IMR-90 (cell line): ENCODE measurements around the gene KCTD11.

Experiments
- CHD1 ChIP-seq: IDR thresholded peaks from 2 replicates; pipeline ENCODE4 v1.6.1; 2012; ENCODE audit warnings: low read depth, low read length, improper control_type of control experiment
- POLR2A ChIP-seq: IDR thresholded peaks from 2 replicates; pipeline ENCODE4 v1.6.1; 2012; ENCODE audit warnings: mild to moderate bottlenecking, low read depth, low read length
- RFX5 ChIP-seq: IDR thresholded peaks from 2 replicates; pipeline ENCODE4 v1.8.0; 2012; ENCODE audit warnings: low read depth, mild to moderate bottlenecking, low read length, moderate library complexity
- SMC3 ChIP-seq: fragments of 150-350 bp; IDR thresholded peaks from 2 replicates; pipeline ENCODE4 v1.6.1; 2016; ENCODE audit warnings: low read depth, mild to moderate bottlenecking, antibody characterized with exemption, low read length, moderate library complexity
- TF ChIP-seq, protein P1 (sequence below): conservative IDR thresholded peaks from 2 replicates; pipeline ENCODE4 v1.5.1; 2012; ENCODE audit warnings: mild to moderate bottlenecking, low read depth, low read length, improper control_type of control experiment

- TF ChIP-seq, protein P1, sequence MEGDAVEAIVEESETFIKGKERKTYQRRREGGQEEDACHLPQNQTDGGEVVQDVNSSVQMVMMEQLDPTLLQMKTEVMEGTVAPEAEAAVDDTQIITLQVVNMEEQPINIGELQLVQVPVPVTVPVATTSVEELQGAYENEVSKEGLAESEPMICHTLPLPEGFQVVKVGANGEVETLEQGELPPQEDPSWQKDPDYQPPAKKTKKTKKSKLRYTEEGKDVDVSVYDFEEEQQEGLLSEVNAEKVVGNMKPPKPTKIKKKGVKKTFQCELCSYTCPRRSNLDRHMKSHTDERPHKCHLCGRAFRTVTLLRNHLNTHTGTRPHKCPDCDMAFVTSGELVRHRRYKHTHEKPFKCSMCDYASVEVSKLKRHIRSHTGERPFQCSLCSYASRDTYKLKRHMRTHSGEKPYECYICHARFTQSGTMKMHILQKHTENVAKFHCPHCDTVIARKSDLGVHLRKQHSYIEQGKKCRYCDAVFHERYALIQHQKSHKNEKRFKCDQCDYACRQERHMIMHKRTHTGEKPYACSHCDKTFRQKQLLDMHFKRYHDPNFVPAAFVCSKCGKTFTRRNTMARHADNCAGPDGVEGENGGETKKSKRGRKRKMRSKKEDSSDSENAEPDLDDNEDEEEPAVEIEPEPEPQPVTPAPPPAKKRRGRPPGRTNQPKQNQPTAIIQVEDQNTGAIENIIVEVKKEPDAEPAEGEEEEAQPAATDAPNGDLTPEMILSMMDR: no peak
- TF ChIP-seq POLR2A (no peak), SMC3 (no peak), CHD1 (no peak), RFX5 (no peak)
These were observed 5.0 kb upstream of the KCTD11 start for GRCh38 chr17:7346761-7347614.
